ENCODE measurements around the gene CNOT4.

CNOT4 gene

GRCh38 chr7:135391514-135391913 is 118.4 kb downstream of the CNOT4 start:
- no peak for DNase-seq

GRCh38 chr7:135390829-135391228 is 119.1 kb downstream of the CNOT4 start:
- no peak for DNase-seq

GRCh38 chr7:135389971-135390370 is 119.9 kb downstream of the CNOT4 start:
- DNase-seq: no peak

GRCh38 chr7:135388616-135389015 is 121.3 kb downstream of the CNOT4 start:
- DNase-seq: no peak

- DNase-seq: no peak
These were observed 123.1 kb downstream of the CNOT4 start for GRCh38 chr7:135386776-135387175.

GRCh38 chr7:135386181-135386580 is 123.7 kb downstream of the CNOT4 start:
- no peak for DNase-seq

- peak; percentile 2 for DNase-seq
These were observed 124.7 kb downstream of the CNOT4 start for GRCh38 chr7:135385209-135385608.

GRCh38 chr7:135383525-135384175 is 126.3 kb downstream of the CNOT4 start:
- no peak for DNase-seq

- no peak for DNase-seq
These were observed 127.7 kb downstream of the CNOT4 start for GRCh38 chr7:135382173-135382572.

GRCh38 chr7:135381369-135381768 is 128.5 kb downstream of the CNOT4 start:
- DNase-seq: no peak

- DNase-seq: no peak
These were observed 129.6 kb downstream of the CNOT4 start for GRCh38 chr7:135380351-135380750.

- no peak for DNase-seq
These were observed 132.7 kb downstream of the CNOT4 start for GRCh38 chr7:135377171-135377570.

GRCh38 chr7:135375908-135376699 is 133.8 kb downstream of the CNOT4 start:
- DNase-seq: peak; percentile 28

GRCh38 chr7:135374736-135375135 is 135.2 kb downstream of the CNOT4 start:
- DNase-seq: no peak

GRCh38 chr7:135372222-135372621 is 137.7 kb downstream of the CNOT4 start:
- DNase-seq: no peak

- DNase-seq: no peak
These were observed 139.2 kb downstream of the CNOT4 start for GRCh38 chr7:135370656-135371055.

GRCh38 chr7:135369405-135369804 is 140.5 kb downstream of the CNOT4 start:
- no peak for DNase-seq

- no peak for DNase-seq
These were observed 141.3 kb downstream of the CNOT4 start for GRCh38 chr7:135368416-135369186.

- DNase-seq: no peak
These were observed 142.9 kb downstream of the CNOT4 start for GRCh38 chr7:135366843-135367508.

GRCh38 chr7:135365721-135366120 is 144.2 kb downstream of the CNOT4 start:
- DNase-seq: no peak

- no peak for DNase-seq
These were observed 145.7 kb downstream of the CNOT4 start for GRCh38 chr7:135364206-135364605.

GRCh38 chr7:135362871-135363270 is 147.0 kb downstream of the CNOT4 start:
- DNase-seq: no peak

- DNase-seq: no peak
These were observed 148.1 kb downstream of the CNOT4 start for GRCh38 chr7:135361788-135362187.

Data from fibroblast of skin of right quadriceps (primary cell).